NCI-H2171 treated with DMSO at 0.1 percent for 48 hours (cell line): ENCODE measurements around the gene RNF152.

ENCODE experiments used
- DNase-seq: peaks from one replicate; lab custom pipeline; 2025; lab: John Stamatoyannopoulos, UW

Gene RNF152

DNA sequence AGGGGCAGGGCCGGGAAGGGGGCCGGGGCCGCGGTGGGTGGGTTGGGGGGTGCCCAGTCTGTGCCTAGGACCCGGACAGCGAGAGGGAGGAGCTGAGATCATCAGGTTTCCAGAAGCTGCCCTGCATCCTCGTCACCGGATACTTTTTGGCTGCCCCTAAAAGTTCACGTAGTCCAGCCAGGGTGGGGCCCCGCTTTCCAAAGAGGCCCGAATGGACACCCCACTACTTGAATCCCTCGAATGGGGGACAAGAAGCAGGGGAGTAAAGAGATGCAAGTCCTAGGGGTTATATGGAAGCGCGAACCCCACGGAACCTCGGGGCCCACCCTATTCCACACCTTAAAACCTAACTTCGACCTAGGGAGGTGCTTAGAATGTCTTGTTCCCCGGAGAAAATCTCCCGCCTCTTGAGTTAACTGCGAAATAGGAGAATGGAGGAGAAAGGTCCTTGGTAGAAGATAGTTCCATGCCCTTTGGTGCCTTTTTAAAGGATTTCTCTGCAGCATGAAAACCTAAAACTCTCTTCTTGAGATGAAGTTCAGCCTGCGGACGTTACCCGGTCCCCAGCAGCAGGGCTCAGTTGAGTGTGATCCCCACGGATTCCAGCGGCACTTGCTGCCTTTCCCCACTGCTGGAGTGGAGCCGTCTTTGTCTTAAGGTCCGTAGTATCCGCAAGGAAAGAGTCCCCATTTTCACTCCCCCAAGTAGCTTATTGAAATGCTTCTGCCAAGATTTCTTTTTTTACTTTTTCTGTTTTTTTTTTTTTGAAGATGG, 2.1 kb upstream of the RNF152 start:
- DNase-seq: no peak

DNA sequence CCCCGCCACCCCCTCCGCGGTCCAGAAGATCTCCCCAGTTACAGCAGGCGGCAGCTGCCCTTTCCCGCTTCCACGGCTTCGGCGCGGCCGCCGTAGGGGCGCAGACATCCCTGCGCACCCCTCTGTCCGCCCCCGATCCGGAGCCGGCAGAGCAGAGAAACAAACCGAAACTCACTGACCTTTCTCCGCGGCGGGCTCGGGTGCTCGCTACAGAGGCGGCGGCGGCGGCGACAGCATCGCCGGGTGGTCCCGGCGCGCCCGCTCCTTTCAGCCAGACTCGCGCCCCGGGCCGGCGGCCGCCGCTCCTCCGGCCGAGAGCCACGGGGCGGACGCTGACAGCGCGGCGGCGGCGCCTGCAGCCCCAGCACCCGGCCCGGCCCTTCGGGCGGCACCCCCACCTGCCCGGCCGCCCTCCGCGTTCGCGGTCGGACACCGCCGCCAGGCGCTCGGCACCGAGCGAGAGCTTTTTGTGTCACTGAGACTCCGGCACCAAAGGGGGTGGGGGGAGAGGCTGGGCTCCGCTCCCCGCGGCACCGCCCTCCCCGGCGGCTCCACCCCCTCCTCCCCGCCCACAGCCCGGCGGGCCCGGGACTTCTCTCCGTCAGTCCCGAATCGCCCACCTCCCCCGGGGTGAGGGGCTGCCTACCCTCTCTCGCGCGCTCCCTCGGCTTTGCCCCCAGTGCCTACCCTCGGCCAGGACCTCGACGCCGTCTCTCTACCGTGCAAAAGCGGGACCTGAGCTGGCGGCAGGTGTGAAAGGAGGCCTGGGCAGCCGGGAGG, 1.4 kb upstream of the RNF152 start:
- DNase-seq: peak; percentile 2

DNA sequence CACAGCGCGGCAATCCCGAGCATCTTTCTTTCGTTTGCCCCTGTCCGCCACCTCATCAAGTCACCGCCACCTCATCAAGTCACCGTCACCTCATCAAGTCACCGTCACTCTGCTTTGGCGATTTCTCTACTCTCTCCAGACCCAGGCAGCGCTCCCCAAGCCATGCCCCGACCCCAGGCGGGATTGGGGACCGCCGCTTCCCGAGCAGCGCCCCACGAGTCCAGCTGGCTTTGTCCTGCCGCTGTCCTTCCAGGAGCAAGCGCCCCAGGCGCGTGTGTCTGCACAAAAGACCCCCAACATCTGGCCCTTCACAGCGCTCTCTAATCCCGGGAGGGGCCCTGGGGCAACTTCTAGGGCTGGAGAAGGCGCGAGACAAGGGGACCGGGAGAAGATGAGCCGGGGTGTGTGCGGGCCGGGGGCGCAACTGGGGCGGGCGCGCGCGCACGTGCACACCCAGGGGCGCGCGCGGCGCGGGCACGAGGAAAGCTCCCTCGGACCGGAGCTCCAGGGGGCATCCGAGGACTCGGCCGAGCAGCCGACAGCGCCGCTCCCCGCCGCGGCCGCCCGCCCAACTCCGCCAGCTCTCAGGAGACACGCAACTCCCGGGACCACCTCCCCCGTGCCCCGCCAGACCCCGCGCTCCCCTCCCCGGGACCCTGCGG, 633 bp upstream of the RNF152 start:
- DNase-seq: no peak

DNA sequence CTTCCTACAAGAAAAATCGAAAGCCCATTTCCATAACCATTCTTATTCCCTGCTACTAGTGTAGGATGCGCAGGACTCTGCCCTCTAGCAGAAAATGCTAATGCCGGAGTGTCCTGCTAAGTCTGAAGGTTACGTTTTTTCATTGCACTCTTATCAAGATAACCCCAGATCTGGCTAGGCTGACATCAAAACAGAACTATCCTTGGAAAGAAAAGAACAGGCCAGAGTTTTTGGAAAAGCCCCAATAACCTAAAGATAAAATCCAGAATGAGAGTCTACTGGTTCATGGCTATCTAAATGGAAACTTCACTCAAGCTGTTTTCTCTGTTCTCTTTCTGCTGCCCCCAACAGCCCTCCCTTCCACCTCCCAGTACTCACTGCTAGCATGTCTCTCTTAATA, 913 bp downstream of the RNF152 start:
- DNase-seq: no peak

DNA sequence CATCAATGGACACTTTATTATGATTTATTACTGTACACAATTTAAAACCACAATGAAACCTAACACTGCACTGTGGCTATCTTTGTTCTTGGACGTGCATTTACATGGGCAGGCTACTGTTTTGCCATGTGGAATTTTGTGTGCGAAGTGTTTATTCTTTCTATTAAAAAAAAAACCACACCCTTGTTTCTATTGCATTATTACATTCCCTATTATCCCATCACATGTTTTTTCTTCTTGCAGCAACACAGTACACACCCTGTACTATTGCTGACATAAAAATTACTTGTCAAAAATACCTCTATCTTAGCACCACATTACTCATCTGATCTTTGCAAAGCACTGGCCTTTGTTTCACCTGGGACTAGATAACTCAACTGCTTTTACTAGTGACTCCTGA, 1.5 kb downstream of the RNF152 start:
- no peak for DNase-seq

DNA sequence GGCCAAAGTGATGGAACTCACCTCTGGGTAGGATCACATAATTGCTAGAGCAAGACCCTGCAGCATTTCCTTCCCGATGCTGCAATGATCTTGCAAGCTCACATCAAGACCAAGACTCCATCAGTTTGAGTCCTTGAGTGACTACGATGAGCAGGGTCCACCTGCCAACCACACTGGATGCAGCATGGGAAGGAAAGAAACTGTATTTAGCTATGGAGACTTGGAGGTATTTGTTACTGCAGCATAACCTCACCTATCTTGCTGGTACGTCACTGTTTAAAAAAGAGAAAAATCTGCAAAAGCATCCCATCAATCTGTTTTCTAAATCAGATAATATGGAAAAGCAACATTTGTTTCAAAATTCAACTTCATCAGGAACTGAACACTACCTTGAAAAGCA, 2.5 kb downstream of the RNF152 start:
- DNase-seq: no peak

DNA sequence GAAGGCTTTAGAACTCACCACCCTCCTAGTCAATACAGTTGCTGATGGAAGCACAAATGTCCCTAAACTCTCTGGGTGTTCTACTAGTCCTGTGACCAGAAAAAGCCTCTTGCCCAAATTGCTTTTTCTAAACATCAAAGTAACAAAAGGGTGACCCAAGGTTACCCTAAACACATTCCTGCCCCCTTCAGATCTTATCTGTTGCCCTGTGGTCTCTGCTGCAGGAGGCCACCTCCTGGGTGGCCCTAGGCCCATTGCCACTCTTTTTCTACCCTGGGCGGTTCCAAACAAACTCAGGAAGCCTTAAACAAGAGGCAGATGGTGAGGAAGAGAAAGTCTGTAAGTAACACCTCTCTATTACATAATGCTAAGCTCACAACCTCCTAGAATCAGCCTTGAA, 3.3 kb downstream of the RNF152 start:
- no peak for DNase-seq

DNA sequence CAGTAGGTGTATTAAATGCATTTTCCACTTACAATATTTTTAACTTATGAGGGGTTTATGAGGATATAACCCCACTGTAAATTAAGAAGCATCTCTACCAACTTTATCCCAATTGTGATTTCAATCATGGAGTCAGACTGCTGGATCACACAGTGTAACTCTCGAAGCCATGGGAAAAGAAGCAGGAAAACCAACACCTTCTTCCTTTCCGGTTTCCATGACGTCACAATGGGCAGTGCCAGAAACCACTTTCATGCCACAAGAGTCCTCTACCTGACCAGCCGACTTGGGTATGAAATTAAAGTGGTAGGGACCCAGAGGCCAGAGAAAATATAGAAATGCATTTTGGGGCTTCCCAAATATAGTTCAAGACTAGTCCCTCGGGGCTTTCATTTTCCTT, 4.2 kb downstream of the RNF152 start:
- no peak for DNase-seq

DNA sequence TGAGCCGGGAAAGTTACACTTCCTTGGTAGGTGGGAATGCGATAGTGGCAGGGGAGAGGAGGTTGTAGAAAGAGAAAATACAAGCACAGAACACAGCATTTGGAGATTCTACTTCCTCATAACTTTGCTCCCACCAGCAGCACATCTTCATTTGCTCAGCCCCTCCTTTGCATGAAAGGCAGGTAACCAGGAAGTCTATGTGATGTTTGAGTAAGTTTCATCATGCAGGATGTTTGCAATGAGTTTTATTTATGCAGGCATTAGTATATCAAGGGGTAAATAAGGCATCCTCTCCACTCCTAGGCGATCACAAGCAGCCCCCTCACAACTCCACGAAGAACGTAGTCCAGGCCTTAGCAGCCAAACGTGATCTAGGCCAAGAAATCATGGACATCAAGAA, 5.0 kb downstream of the RNF152 start:
- DNase-seq: no peak

DNA sequence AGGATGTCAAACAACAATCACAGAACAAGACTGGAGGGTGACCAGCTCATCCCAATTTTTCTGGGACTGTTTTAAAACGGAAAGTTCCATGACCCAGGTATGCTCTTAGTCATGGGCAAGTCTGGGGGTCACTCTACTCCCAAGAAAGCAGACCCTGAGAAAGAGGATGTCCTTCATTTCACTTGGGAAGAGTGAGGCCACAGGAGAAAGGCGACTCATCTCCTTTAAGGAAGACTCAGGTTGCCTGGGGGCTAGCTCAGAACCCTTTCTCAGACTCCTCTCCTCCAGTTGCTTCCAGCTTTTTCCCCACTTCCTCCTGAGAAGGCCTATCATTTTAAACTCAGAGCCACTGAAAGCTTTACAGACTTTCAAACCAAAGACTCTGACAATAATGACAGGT, 9.3 kb downstream of the RNF152 start:
- DNase-seq: no peak

DNA sequence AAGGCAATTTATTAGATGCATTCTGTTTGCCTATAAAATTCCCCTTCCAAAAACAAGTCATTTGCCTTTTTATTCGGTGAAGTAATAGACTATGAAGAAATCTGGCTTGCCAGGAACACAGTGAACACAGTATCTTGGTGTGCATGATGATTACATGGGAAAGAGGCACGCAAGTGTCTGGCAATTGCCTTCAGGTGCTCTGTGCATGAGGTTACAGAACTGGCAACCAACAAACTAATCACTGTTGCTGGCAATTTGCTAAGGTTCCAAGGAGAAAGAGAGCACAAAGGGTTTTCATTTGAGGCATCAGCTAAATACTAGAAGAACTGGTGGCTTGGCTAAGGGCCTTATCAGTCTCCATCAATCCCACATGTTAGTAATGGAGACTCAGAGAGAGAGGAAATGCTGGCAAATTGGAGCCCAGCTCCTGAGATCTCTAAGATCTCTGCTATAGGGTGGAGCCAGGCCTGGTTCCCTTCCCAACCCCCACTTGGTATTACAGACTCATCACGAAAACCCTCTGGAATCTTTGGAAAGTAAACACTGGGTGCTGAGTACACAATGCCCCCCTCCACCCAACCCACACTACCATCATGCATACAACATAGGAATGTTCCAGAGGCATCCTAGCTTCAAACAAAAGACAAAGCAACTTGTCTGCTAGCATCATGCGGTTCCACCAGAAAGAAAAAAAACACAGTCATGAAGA, 10.4 kb downstream of the RNF152 start:
- no peak for DNase-seq

DNA sequence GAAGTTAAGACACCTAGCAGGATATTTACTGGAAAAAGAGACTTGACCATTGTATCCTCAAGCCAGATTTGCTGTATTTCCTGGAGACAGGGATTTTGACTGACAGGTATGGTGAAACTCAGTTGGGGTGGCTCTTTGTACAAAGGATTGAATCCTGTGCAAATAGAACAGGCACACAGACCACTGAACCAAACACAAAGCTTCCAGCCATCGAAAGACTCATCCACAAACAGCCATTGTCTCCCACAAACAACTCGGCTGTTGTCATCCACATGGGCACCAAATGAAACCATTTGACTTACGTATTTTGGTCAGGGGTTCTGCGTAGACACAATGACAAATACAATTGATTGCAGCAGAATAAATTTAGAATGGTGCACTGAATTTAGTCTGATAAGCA, 15.9 kb downstream of the RNF152 start:
- no peak for DNase-seq

DNA sequence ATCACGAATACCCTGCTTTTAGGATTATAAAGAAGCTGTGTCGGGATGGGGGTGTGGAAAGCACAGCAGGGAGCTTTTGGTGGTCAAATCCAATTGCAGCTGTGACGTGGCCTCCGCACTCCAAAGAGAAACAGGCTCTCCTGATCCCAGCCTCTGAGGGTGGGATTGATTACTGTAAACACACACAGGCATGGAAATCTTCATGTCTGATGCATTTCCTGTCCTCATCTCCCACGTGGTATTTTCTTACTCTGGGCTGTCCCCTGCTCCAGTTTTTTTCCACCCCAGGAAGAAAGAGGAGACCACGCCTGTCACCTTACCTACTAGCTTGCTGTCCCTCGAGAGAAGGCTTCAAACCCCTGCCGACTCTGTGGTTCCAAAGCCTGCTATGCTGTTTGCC, 22.7 kb downstream of the RNF152 start:
- DNase-seq: no peak

DNA sequence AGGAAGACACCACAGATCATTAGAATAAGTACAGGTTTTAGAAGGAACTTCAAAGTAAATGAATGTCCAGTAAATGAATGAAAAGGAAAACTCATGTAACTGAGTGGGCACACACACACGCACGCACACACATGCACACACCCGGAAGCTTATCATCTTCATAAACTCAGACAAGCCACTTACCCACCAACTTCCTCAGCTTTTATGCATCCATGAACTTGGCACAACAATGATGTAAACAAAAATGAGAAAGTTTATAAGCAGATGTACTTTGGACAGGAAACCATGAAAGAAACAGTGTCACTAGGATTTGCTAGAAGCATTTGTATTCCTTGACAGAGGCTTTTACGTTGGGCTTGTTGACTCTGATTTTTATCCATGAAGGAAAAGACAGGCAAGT, 23.2 kb downstream of the RNF152 start:
- no peak for DNase-seq

DNA sequence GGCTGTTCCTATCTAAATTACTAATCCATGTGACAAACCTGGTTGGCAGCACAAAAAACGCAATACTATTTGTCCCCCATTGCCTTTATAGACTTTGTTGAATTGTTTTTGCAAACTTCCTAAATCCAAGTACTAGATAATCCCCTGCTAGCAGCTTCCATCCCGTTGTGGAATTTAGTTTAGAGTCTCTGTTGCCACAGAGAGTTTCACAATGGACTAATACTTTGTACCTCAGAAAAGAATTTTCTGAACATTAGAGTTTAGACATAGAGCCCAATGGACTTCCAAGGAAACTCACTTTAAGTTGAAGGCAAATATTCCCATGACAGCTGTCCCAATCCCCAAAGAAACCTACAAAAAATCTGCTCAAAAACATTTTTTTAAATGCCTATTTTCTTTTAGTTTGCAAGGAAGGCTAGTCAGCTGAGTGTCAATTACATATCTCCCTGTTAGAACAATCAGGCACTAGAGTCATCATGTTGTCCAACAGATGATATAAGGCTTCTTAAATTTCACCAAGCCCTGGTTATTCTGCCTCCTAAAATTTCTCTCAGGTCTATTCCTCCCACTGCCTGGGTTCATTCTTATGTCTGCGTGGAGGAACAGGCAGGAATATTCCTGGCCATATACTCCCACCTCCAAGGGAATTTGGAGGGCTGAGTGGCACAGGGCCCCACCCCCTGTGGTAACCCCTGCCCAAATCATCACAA, 27.2 kb downstream of the RNF152 start:
- no peak for DNase-seq

DNA sequence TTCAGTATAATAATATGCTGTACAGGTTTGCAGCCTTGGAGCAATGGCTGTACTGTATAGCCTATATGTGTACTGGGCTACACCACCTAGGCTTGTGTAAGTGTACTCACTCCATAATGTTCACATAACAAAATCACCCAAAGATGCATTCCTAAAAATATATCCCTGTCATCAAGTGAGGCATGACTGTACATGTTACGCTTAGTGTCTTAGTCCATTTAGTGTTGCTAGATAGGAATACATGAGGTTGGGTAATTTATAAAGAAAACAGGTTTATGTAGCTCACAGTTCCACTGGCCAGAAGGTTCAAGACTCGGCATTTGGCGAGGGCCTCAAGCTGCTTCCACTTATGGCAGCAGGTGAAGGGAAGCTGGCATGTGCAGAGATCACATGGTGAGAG, 31.4 kb downstream of the RNF152 start:
- no peak for DNase-seq

DNA sequence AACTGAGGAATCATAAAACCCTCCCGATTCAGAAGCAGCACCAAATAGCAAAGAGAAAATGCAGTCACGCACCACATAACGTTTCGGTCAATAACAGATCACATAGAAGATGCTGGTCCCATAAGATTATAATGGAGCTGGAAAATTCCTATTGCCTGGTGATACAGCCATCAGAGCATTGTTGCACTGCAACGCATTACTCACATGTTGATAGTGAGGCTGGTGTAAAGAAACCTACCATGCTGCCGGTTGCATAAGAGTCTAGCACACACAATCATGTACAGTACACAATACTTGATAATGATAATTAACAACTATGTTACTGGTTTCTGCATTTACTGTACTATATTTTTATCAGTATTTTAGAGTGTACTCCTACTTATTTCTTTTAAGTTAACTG, 32.5 kb downstream of the RNF152 start:
- no peak for DNase-seq

DNA sequence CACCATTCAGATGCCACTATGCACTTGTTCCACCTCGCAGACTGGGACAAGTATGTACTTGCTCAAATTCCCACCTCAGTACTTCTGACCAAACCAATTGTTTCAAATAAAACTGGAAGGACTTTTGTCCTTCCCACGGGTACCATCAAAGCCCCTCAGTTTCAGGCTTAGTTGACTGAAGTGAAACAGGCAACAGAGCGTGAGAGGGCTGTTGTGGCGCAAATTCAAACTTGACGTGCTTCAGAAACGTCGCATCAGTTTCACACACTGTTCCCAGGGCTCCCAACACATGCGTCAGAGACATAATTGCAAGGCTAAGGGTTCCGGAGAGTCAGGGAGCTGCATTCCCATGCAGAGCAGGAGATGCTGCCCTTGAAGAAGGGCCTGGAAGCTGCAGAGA, 33.7 kb downstream of the RNF152 start:
- DNase-seq: no peak

DNA sequence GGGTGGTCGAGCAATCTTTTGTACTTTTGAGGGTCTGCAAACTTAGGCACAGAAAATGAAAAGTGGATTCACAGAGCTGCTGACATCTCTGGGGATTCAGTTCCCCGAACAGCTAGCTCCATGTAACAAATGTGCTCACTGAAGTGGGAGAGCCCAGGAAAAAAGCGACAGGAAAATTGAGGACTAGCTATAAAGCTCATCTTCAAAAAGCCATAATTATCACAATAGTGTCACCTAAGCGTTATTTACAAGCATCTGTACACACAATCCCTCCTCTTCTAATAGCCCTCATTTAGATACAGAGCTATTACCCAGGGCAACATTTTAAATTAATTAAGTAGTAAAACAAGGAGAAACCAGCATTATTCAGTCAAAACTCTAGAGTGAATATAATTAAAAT, 36.1 kb downstream of the RNF152 start:
- DNase-seq: no peak

DNA sequence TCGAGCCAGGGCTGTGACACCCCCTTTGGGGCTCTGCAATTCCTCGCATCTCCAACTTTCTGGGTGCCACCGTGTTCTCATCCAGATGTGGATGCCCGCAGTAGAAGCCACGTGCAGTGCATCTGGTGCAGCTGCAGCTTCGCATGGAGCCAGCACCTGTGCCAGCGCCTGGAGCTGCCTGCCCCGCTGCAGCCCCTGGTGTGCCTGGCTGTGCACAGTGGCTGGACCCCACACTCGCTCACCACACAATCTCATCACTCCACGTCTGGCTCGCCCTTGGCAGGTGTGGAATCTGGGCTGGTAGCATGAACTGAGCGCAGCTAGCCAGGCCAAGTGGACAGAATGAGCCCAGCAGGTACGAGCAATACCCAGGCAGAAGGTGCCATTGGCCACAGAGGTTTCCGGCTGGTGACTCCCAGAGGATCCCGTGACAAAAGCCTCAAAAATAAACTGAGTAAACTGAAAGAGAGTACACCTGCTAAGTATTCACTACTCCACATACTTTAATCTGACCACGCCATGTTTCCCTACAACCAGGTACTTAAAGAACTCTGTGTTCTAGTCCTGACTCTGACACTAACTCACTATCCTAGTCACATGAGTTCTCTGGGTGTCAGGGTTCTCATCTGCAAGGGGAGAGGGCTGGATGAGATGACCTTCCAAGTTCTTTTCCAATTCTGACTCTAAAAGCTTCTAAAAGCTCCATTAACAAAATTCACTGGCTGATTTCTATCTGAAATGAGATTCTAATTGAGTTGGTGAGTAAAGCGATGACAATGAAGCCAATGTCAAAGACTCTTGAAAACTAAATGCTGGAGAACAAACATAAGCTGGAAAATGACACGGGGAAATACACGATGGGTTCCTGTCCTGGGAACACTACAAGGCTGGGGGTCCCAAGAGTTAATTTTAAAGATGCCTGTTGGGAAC, 37.1 kb downstream of the RNF152 start:
- DNase-seq: no peak
